Activated CD4-positive, CD25-positive, alpha-beta regulatory T cell treated with anti-CD3 and anti-CD28 coated beads, Interleukin-2, amount 50 U/mL, for 72 hours (primary cell): ENCODE measurements around the gene PPP4R3B.
"Not testable (repeated sequence)": the region's sequence is repeated elsewhere in the genome, so short reads cannot be mapped to it uniquely, and the experiment has no call there.

Experiments used
- DNase-seq: peaks from one replicate; pipeline ENCODE4 v3.0.0; 2021

Gene PPP4R3B

DNA sequence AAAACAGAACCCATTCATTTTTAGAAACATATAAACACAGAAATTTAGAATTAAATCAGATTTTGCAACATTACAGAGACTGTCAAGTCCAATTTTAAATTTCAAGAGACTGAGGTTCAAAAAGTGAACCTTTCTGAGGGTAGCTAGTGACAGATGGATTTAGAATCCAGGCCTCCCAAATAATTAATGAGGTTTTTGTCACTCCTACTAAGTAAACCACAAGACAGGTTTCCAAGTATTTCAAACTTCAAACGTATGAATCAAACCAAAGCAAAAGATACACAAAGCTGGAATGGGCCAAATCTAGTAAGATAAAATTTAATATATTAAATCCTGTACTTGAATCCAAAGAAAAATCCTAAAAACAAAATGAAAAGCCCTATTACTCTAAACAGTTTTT, 25.3 kb downstream of the PPP4R3B start:
- DNase-seq: no peak

DNA sequence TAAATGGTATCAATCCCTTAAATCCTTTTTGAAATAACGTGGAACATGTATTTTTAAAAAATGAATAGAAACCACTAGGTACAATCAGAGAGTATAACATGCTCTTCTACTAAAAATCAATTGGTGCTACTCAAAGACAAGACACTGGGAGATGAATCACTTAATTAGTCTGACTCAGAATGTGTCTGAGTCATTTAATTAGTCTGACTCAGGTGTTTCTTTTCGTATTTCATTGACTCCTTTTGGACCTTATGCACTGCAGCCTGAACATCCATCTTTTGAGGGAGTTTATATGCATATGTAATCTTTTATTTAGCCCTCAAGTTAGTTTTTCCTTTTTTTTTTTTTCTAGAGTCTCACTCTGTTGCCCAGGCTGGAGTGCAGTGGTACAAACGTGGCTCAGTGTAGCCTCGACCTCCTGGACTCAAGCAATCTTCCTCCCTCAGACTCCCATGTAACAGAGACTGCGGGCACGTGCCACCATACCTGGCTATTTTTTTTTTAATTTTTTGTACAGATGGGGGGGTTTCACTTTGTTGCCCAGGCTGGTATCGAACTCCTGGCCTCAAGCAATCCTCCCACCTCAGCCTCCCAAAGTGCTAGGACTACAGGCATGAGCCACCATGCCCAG, 26.5 kb downstream of the PPP4R3B start:
- no peak for DNase-seq

DNA sequence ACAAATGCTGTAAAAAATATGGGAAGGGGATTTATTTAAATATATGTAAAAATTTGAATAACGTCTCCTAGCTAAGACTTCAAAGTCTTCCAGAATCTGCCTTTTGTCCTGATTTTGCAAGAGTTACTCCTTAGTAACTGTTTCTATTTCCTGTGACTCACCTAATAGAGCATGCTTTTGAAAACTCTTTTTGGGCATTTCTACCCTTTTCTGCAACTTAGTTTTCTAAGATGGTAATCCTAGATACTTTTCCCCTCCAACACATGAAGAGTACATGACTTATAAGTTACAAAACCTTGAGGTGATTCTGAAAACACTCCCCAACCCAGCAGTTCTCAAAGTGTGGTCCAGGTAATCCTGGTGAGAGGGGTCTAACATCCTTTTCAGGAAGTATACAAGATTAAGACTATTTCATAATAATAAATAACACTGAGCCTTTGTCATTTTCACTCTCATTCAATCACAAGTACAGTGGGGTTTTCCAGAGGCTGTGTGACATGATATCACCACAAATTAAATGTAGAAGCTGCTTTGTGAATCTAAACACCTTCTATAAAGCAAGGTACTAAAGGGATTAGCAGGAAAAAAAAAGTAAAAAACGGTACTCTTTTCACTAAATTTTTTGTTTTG, 31.9 kb downstream of the PPP4R3B start:
- DNase-seq: no peak

DNA sequence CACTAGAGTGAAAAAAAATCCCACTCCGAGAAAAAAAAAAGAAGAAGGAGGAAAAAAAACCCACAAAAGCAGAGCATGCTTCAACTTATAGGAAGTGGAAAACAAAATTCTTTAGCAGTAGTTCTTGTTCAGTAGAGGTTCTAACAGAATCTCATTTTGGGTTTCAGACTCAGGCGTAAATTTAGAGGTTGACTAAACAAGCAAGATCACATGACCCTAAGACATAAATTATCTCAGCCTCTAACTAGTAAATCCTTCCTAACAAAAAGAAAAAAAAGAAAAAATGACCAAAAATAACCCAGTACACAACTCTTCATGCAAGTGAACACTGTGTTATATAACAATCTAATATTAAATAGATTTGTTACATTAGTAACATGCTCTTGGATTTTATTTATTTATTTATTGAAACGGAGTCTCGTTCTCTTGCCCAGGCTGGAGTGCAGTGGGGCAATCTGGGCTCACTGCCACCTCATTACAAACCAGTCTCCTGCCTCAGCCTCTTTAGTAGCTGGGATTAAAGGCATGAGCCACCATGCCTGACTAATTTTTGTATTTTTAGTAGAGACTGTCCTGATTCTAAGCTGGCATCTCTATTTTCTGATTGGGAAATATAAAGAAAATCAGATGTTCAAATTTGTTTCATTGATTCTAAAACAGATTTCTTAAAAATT, 35.4 kb downstream of the PPP4R3B start:
- no peak for DNase-seq

DNA sequence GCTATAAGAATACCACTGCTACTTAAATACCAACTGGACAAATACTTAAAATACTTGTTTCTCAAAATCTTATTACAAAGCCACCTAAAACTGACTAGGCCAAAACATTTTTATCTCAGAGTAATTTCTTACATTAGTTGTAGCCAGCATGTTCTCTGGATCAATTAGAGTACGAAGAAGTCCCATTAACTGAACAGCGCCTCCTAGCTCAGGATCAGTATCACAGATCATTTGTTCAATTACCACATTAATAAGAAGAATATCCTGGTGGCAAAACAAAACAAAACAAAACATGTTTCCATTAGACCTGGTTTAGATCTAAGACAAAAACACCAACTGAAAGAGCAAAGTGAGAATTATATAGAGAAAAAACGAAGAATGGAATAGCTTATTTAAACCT, 36.0 kb downstream of the PPP4R3B start:
- DNase-seq: no peak

DNA sequence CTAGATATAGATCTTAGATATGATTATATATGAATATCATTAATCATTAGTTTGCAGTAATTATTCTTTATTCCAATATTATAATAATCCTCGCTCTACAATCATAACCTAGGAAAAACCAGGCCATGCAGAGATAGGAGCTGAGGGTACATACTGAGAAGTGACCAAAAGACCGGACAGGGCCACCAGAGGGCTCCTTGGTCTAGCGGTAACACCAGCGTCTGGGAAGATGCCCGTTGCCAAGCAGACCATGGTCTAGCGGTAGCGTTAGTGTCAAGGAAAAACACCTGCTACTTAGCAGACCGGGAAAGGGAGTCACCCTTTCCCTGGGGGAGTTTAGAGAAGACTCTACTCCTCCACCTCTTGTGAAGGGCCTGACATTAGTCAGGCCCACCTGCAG, 48.4 kb downstream of the PPP4R3B start:
- DNase-seq: not testable (repeated sequence)

DNA sequence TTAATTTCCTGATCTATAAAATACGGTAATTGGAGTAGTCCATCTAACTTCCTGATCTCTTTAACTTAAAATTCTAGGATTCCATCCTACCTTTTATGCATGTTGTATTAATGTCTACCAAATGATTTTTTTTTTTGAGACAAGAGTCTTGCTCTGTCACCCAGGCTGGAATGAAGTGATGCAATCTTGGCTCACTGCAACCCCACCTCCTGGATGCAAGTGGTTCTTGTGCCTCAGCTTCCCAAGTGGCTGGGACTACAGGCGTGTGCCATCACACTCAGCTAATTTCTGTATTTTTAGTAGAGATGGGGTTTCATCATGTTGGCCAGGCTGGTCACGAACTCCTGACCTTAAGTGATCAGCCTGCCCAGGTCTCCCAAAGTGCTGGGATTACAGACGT, 50.1 kb downstream of the PPP4R3B start:
- DNase-seq: no peak

DNA sequence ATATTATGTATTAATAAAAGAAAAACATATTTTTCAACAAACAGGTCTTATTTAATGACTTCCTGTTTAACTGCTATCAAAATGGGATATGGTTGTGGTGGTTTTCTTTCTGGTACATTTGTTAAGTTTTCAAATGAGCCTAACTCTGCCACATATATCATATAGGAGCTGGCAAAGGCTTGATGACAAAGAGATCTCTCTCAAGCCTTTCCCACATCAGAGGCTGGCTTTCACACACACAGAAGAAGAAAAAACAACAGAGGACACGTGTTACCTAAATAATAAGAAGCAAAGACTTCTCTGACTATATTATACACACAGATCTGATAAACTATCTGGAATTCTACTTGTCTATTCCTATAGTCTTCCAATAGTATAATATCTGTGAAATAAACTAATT, 51.8 kb downstream of the PPP4R3B start:
- no peak for DNase-seq

DNA sequence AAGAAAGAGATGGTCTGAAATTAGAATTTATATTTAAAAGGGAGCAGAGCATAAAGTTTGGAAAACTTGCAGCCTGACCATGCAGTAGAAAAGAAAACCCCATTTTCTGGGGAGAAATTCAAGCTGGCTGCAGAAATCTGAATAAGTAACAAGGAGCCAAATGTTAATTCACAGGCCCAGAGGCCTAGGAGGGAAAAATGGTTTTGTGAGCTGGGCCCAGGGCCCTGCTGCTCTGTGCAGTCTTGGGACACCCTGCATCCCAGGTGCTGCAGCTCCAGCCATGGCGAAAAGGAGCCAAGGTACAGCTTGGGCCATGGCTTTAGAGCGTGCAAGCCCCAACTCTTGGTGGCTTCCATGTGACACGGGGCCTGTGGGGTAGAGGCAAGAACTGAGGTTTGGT, 56.6 kb downstream of the PPP4R3B start:
- DNase-seq: no peak

DNA sequence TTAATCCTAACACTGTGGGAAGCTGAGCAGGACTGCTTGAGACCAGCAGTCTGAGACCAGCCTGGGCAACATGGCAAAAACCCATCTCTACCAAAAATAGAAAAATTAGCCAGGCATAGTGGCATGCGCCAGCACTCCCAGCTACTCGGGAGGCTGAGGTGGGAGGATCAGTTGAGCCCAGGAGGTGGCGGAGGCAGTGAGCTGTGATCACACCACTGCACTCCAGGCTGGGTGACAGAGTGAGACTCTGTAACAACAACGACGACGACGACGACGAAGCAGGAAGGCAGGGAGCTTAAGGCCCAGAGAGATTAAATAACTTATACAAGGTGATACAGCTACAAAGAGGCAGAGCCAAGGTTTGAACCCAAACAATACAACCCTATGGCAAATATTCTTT, 60.6 kb downstream of the PPP4R3B start:
- no peak for DNase-seq

DNA sequence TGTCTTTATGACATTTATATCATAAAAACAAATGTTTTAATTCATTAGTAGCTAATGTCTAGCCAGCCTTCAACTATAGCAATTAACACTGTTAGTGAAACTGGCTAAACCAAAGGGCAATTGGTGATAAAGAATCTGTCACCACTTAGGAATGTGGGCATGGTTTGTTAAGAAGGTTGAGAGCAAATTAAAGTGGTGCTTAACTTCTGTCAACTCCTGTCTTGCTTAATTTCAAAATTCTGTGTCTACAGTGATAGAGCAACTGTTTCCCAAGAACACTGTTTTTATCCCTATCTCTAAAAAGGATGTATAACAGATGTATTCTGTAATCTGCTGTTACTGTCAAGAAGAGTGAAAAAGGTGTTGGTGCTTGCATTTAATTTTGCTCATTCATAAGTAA, 61.4 kb downstream of the PPP4R3B start:
- no peak for DNase-seq

DNA sequence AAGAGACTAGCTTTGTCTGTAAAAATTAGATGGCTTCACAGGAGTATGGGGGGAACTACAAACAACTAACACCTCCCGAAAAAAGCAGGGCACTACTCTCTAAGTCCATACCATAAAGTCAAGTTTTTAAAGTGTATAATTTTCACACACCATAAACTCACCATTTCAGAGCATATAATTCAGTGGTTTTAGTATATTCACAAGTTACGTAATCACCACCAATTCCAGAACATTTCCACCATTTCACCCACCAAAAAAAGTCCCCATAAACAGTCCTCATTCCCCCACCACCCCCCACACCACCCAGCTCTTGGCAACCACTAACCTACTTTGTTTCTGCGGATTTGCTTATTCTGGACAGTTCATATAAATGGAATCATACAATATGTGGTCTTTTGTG, 64.1 kb downstream of the PPP4R3B start:
- DNase-seq: no peak

DNA sequence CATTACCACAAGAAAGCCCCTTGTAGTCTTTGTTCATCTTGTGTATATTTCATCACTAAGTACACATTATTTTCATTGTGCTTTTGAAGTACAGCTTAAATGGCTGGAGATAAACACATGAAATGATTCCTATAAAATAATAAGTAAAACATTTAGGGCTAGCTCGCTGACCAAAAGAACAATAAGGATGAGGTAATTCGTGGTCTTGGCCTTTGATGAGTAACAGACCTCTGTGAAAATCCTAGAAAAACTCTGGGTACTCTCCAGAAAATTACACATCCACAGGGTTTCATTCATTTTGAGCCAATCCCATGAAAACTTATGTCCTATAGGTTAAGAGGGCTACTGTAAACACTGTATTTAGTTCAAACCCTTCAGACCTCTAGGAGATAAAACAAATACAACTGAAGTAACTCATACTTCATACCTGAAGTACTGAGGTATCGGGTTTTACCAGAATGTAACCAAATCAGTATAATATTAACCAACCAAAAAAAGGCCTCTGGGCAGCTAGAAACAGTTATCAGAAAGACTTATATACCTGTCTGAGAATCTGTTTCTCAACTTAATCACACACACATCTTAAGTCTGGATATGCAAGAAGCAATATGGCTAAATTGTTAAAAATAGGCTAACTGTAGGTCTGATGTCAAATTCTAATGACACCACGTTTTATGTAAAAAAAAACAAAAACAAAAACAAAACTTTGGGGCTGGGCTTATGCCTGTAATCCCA, 66.9 kb downstream of the PPP4R3B start:
- DNase-seq: no peak

DNA sequence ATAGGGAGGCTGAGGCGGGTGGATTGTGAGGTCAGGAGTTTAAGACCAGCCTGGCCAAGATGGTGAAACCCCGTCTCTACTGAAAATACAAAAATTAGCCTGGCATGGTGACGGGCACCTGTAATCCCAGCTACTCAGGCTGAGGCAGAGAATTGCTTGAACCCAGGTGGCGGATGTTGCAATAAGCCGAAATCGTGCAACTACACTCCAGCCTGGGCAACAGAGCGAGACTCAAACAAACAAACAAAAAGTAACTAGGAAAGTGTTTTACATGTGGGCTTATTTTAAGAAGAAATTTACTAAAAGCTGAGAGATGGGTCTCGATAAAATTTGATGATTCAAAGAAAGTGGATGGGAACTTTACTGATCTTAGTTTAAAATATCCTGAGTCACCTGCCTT, 69.7 kb downstream of the PPP4R3B start:
- DNase-seq: not testable (repeated sequence)

DNA sequence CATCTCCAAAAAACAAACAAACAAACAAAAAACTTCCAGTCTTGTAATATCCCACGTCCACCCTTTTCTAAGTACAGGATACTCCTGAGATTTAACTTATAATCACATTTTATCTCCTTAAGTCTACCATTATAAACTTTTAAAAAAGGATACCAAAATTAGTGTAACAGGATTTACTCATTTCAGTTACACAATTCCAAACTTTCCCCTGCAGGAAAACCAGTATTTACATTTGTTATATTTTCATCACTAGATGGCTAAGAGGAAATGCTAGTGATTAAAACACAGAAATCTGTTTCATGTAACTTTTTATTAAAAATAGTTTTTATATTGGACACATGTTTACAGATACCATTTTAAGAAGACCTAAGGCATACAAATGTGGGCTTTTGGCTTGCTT, 70.4 kb downstream of the PPP4R3B start:
- no peak for DNase-seq

DNA sequence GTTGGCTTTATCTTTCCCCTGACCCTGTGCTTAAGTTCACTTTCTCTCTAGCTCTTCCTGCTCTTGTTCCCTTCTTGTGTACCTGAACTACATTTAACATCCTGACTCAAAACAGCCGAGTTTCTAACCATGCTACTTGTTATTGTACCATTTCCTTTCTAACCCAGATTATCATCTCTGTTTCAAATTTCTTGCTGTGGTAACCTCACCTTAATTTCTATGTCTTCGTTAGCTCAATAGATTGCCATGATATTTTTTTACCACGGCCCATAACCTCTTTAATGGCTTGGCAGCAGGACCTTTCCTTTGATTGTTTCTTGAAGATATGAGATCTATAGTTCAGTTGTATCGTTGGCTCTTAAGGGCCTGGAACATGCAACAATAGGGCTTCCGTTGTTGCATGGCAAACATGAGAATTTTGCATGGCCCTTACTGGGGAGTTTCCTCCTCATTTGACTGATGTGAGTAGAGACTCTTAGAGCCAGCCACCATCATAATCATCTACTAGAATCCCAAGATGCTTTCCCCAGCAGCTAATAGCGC, 86.8 kb downstream of the PPP4R3B start:
- no peak for DNase-seq

DNA sequence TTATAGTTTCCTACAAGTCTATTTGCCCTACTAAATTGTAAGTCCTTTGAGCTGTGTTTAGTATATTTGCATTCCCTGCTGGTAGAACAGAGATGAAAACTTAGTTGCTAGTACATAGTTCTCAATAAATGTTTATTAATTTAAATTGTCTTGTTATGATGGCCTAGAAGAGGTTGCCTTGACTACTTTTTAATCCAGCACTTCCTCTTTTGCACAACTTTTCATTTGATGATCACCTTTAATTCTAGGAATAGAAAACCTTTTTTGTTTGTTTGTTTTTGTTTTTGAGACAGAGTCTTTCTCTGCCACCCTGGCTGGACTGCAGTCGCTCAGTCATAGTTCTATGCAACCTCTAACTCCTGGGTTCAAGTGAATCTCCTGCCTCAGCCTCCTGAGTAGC, 91.2 kb downstream of the PPP4R3B start:
- DNase-seq: no peak

DNA sequence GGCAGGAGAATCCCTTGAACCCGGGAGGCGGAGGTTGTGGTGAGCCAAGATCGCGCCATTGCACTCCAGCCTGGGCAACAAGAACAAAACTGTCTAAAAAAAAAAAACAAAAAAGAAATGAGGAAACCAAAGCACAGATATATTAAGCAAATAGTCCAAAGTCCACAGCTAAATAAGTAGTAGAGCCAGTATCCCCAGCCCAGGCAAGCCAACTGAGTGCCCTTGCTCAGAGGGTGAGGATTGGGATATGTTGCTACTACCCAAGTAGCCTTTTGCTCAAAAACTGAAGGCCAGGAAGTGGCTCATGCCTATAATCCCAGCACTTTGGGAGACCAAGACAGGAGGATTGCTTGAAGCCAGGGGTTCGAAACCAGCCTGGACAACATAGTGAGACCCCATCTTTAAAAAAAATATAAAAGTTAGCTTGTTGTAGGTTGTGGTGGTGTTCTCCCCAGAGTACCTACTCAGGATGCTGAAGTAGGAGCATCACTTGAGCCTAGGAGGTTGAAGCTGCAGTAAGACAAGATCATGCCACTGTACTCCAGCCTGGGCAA, 92.5 kb downstream of the PPP4R3B start:
- no peak for DNase-seq

DNA sequence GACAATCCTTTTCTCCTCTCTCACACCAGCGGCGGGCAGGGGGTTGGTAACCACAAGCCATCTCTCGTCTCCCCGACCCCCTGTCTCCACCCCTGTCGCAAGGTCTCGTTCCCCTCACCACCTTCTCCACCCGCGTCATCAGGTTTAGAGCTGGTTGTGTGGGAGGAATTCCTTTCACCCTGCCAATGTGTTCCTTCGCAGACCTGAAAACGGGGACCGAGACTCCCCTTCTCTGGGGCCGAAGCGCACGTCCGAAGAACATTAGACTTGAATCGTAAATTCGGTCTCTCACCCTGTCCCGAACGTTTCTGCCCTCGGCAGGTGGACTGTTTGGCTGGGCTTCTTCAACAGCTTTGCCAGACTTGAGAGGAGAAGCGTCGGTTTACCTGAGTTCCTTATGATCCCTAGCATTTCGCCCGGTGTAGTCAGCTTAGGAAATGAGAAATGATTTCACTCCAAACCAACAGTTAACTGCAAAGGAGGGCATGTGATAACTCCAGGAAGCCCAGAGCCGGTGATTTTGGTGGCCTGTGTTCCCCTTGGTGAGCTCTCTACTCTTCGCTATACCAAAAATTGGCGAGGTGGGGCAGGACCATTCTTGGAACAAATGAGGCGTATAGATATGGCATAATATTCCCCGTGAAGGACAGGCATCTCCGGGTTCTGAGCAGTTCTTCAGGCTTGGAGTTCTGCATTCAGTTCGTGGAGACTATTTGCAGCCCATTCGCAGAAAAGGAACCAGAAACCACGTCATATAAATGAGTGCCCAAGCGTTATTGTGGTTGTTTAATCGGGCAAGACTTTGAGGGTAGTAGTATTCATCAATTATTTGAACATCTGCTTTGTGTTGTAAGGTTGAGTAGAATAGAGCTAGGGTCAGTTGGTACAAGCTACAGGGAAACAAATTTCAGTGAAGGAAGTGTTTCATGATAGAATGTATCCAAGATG, 97.2 kb downstream of the PPP4R3B start:
- no peak for DNase-seq

DNA sequence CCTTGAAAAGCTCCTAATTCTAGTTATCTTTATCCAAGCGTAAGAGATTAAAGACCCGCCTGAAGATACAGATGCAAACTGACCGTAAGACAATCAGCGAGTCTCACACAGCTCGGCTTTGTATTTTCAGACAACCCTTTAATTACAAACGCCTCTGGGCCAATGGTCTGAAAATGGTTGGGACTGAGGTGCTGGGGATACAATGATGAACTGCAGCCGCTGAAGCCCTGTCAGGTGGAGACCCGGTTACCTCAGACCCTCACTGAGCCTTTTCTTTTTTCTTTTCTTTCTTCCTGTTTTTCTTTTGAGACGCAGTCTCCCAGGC, 98.6 kb downstream of the PPP4R3B start:
- DNase-seq: no peak

DNA sequence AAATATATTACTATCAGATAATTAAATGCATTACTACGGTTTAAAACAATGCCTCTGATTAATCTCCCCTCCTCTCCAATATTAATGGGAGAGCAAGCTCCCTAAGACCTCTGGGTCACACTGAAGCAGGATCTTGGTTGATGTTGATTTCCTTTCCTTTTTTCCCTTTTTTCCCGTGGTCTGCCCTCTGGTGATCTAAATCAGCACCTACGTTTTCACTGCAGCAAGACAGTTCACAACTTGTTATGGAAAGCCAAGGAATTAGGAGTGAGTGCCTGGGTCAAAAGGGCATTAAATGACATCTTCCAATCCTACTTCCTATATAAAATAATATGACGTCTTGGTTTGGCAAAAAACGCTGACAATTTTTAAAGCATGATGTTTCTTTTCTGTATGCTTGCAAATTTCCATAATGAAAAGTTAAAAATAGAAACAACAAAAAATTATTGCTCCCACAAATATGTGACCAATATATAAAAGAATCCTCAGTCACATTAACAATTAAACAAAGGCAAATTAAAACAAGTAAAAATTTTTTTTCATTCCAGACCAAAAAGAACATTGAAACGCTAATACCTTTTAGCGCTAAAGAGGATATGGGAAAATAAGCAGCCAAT, 105.8 kb downstream of the PPP4R3B start:
- DNase-seq: no peak
